Testis (tissue), 2 donors: ENCODE results near the gene GPR183.

Experiments used
- CTCF ChIP-seq, 3 experiments: fragments of 450-650 bp in 2 of 3; fragments of 200-600 bp in 1 of 3; sonication (generic) in 1 of 3; IDR thresholded peaks; one replicate each; pipeline ENCODE4 v1.5.1; 2016 to 2019; ENCODE audit warnings: antibody characterized with exemption in 3 of 3, mild to moderate bottlenecking in 2 of 3, moderate library complexity in 1 of 3
- POLR2A ChIP-seq: fragments of 450-650 bp; IDR thresholded peaks from one replicate; pipeline ENCODE4 v1.6.1; 2017; ENCODE audit warnings: antibody characterized with exemption, mild to moderate bottlenecking, moderate library complexity

DNA sequence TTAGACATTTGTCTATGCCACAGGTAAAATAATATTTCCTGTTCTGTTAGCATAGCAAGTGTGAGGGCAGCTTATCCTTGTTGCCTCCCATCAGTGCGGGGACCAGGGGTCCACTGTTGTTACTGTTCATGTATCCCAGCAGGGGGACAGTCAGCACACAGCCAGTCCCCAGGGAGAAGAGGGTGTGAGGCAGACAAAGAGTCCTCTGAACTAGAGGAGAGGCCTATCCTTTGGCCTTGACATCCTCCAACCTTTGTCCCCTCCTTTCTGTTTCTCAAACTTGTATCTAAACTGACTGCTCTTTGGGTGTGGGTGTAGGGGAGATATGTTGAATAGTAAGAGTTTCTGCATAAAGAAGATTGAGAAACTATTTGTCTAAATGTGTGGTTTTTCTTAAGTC is 46.1 kb downstream of the GPR183 start:
- TF ChIP-seq POLR2A (no peak), CTCF (IDR thresholded peaks at IDR 0.05) (no peak)
